Measurements from ENCODE around the gene SERTAD3.

Gene SERTAD3

GRCh38 chr19:40453151-40453735, 9.1 kb upstream of the SERTAD3 start:
- no peaks in the 10 kb centered on the region for H3K4me1 ChIP-seq (ENCODE audit: low read length)
- no peak overlapping the region for H3K9ac ChIP-seq (ENCODE audit: low read length)
- H3K36me3 ChIP-seq (replicated peaks; ENCODE audit: insufficient read depth, low read length) = no peaks in the 10 kb centered on the region
- no peak overlapping the region for H3K4me2 ChIP-seq (ENCODE audit: low read depth, low read length)
- no peak overlapping the region for H2AFZ ChIP-seq (ENCODE audit: low read length)
- no peak overlapping the region for H3K4me3 ChIP-seq (ENCODE audit: low read length)
- no peak for TF ChIP-seq EZH2phosphoT487 (IDR thresholded peaks at IDR 0.05; ENCODE audit: low read length)
- no peak for TF ChIP-seq EZH2 (optimal IDR thresholded peaks at IDR 0.05; ENCODE audit: low read depth, low read length)
- TF ChIP-seq, protein P1, sequence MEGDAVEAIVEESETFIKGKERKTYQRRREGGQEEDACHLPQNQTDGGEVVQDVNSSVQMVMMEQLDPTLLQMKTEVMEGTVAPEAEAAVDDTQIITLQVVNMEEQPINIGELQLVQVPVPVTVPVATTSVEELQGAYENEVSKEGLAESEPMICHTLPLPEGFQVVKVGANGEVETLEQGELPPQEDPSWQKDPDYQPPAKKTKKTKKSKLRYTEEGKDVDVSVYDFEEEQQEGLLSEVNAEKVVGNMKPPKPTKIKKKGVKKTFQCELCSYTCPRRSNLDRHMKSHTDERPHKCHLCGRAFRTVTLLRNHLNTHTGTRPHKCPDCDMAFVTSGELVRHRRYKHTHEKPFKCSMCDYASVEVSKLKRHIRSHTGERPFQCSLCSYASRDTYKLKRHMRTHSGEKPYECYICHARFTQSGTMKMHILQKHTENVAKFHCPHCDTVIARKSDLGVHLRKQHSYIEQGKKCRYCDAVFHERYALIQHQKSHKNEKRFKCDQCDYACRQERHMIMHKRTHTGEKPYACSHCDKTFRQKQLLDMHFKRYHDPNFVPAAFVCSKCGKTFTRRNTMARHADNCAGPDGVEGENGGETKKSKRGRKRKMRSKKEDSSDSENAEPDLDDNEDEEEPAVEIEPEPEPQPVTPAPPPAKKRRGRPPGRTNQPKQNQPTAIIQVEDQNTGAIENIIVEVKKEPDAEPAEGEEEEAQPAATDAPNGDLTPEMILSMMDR (IDR thresholded peaks at IDR 0.05; ENCODE audit: low read length) = no peak
- no peak for DNase-seq
- no peaks in the 10 kb centered on the region for H4K20me1 ChIP-seq (ENCODE audit: insufficient read depth, low read length)
- H3K79me2 ChIP-seq (ENCODE audit: low read length) = no peaks in the 10 kb centered on the region
- no peaks in the 10 kb centered on the region for H3K9me2 ChIP-seq (replicated peaks; ENCODE audit: insufficient read depth, low read length)
- H3K9me3 ChIP-seq (replicated peaks; ENCODE audit: insufficient read depth, low read length) = no peaks in the 10 kb centered on the region
- no peaks in the 10 kb centered on the region for H3K27me3 ChIP-seq (replicated peaks; ENCODE audit: insufficient read depth, low read length)
- H3K27ac ChIP-seq (ENCODE audit: low read length) = no peak overlapping the region
- no peaks in the 10 kb centered on the region for H3F3A ChIP-seq (ENCODE audit: insufficient read depth, low read length)

GRCh38 chr19:40452016-40452415, 7.9 kb upstream of the SERTAD3 start:
- Histone ChIP-seq H4K20me1 (ENCODE audit: insufficient read depth, low read length) (no peaks in the 10 kb centered on the region), H3K4me2 (ENCODE audit: low read depth, low read length) (no peak overlapping the region), H2AFZ (ENCODE audit: low read length) (no peak overlapping the region), H3K9me3 (replicated peaks; ENCODE audit: insufficient read depth, low read length) (no peaks in the 10 kb centered on the region), H3K36me3 (replicated peaks; ENCODE audit: insufficient read depth, low read length) (no peaks in the 10 kb centered on the region), H3K27ac (ENCODE audit: low read length) (no peak overlapping the region), H3K4me1 (ENCODE audit: low read length) (no peaks in the 10 kb centered on the region), H3K9me2 (replicated peaks; ENCODE audit: insufficient read depth, low read length) (no peaks in the 10 kb centered on the region), H3F3A (ENCODE audit: insufficient read depth, low read length) (no peaks in the 10 kb centered on the region), H3K27me3 (replicated peaks; ENCODE audit: insufficient read depth, low read length) (no peaks in the 10 kb centered on the region), H3K79me2 (ENCODE audit: low read length) (no peaks in the 10 kb centered on the region), H3K9ac (ENCODE audit: low read length) (no peak overlapping the region), H3K4me3 (ENCODE audit: low read length) (no peak overlapping the region)
- TF ChIP-seq, protein P1 (IDR thresholded peaks at IDR 0.05; ENCODE audit: low read length) = no peak
- TF ChIP-seq EZH2 (optimal IDR thresholded peaks at IDR 0.05; ENCODE audit: low read depth, low read length) (no peak), EZH2phosphoT487 (IDR thresholded peaks at IDR 0.05; ENCODE audit: low read length) (no peak)
- no peak for DNase-seq

DNA sequence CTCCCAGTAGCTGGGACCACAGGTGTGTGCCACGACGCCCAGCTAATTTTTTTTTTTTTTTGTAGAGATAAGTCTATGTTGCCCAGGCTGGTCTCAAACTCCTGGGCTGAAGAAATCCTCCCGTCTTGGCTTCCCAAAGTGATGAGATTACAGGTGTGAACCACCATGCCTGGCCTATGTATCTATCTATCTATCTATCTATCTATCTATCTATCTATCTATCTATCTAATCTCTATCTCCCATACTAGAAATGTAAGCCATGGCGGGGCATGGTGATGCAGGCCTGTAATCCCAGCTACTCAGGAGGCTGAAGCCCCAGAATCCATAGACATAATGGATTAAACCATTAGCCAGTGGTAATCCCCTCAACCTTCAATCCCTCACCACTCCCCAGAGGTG, 6.5 kb upstream of the SERTAD3 start:
- no peak for DNase-seq
- Histone ChIP-seq H3K27ac (ENCODE audit: low read length) (no peak overlapping the region), H3K9ac (ENCODE audit: low read length) (no peak overlapping the region), H3K9me2 (replicated peaks; ENCODE audit: insufficient read depth, low read length) (no peaks in the 10 kb centered on the region), H3K79me2 (ENCODE audit: low read length) (no peaks in the 10 kb centered on the region), H3K36me3 (replicated peaks; ENCODE audit: insufficient read depth, low read length) (no peaks in the 10 kb centered on the region), H3K27me3 (replicated peaks; ENCODE audit: insufficient read depth, low read length) (no peaks in the 10 kb centered on the region), H3F3A (ENCODE audit: insufficient read depth, low read length) (no peaks in the 10 kb centered on the region), H3K4me3 (ENCODE audit: low read length) (no peak overlapping the region), H3K4me1 (ENCODE audit: low read length) (no peaks in the 10 kb centered on the region), H2AFZ (ENCODE audit: low read length) (no peak overlapping the region), H4K20me1 (ENCODE audit: insufficient read depth, low read length) (no peaks in the 10 kb centered on the region), H3K9me3 (replicated peaks; ENCODE audit: insufficient read depth, low read length) (no peaks in the 10 kb centered on the region), H3K4me2 (ENCODE audit: low read depth, low read length) (no peak overlapping the region)
- TF ChIP-seq EZH2phosphoT487 (IDR thresholded peaks at IDR 0.05; ENCODE audit: low read length) = no peak
- TF ChIP-seq, protein P1 (IDR thresholded peaks at IDR 0.05; ENCODE audit: low read length) = no peak
- TF ChIP-seq EZH2 (optimal IDR thresholded peaks at IDR 0.05; ENCODE audit: low read depth, low read length) = no peak

Measured in MM.1S (cell line).